ENCODE results near the gene ACOT4. TPM values are rescaled to one million over a fixed set of nuclear protein-coding genes. Genes with fewer than 3 reads are reported as not detected.
A peak's percentile ranks its signal among the peaks of the same experiment; 100 is the strongest.
"Not testable (repeated sequence)": the region's sequence is repeated elsewhere in the genome, so short reads cannot be mapped to it uniquely, and the experiment has no call there.

ACOT4 gene
- total RNA-seq, 2 experiments from 2014 or later: 1.0 to 1.2 TPM

DNA sequence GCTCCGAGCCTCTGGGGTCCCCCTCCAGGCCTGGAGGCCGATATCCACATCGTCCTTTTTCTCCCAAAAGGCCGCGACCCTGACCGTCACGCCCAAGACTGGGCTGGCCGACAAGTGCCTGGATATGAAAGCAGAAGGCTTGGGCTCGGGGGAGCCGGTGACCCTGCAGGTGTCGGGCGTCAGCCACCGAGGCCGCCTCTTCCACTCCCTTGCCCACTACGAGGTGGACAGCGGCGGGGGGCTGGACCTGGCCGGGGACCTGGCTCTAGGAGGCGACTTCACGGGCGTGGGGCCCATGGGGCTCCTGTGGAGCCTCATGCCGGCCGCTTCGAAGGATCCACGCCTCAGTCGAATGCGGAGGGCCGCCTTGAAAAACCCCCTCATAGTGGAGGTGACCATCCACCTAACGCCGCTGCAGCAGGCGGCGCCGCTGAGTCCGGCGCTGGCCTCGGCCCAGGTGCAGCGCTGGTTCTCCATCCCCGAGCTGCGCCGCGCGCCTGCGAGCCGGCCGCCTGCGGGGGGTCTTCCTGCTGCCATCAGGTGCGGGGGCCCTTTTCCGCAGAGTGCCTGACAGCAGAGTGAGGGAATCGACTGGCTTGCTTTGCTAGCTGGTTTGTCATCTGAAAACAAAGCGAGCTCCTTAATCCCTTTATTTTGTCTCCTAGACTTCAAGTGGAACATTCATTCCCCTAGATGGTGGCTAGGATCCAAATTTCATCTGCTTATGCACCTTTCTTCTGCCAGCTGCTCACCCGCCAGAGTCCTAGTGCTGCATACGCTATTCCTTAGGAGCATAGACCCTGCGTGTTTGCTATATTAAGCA lies 42.5 kb downstream of the ACOT4 start:
- CTCF ChIA-PET: interaction anchor here (1.2 kb wide), 1 partner anchor 125 kb away, joined by 3 read pairs; no protein-coding TSS in a partner anchor

DNA sequence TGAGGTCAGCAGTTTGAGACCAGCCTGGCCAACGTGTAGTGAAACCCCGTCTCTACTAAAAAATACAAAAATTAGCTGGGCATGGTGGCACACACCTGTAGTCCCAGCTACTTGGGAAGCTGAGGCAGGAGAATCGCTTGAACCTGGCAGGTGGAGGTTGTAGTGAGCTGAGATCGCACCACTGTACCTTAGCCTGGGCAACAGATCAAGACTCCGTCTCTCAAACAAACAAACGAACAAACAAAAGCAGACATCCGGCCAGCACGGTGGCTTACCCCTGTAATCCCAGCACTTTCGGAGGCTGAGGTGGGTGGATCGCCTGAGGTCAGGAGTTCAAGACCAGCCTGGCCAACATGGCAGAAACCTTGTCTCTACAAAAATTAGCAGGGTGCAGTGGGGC lies 44.7 kb downstream of the ACOT4 start:
- H3K36me3 Mint-ChIP-seq (ENCODE audit: low read depth); H3K9me3 Mint-ChIP-seq; H3K9me3 ChIP-seq (ENCODE audit: control insufficient read depth in 1 of 2, insufficient read depth in 1 of 2, low read length in 2 of 2); H3K4me1 Mint-ChIP-seq (ENCODE audit: low read depth); H3K4me3 ChIP-seq (ENCODE audit: low read length); CTCF ChIA-PET; intact Hi-C loops (cut with DNase I, micrococcal nuclease); H3K27ac ChIP-seq (ENCODE audit: low read depth in 1 of 2, low read length in 2 of 2); H3K27me3 ChIP-seq (ENCODE audit: control insufficient read depth in 1 of 2, insufficient read depth in 2 of 2, low read length in 2 of 2); H3K4me3 Mint-ChIP-seq; H3K27ac Mint-ChIP-seq; DNase-seq; ATAC-seq (ENCODE audit: poor library complexity); POLR2A ChIA-PET; H3K27me3 Mint-ChIP-seq; H3K36me3 ChIP-seq (ENCODE audit: insufficient read depth, low read length): not testable (repeated sequence)
- H3K4me1 ChIP-seq (ENCODE audit: insufficient read depth, low read length): peaks cover 14% of the 10 kb centered on the region

More for the DNA sequence above, 42.5 kb downstream of the ACOT4 start:
- TF ChIP-seq, protein P1, sequence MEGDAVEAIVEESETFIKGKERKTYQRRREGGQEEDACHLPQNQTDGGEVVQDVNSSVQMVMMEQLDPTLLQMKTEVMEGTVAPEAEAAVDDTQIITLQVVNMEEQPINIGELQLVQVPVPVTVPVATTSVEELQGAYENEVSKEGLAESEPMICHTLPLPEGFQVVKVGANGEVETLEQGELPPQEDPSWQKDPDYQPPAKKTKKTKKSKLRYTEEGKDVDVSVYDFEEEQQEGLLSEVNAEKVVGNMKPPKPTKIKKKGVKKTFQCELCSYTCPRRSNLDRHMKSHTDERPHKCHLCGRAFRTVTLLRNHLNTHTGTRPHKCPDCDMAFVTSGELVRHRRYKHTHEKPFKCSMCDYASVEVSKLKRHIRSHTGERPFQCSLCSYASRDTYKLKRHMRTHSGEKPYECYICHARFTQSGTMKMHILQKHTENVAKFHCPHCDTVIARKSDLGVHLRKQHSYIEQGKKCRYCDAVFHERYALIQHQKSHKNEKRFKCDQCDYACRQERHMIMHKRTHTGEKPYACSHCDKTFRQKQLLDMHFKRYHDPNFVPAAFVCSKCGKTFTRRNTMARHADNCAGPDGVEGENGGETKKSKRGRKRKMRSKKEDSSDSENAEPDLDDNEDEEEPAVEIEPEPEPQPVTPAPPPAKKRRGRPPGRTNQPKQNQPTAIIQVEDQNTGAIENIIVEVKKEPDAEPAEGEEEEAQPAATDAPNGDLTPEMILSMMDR (IDR thresholded peaks at IDR 0.05): no peak
- H3K36me3 Mint-ChIP-seq (ENCODE audit: low read depth): no peaks in the 10 kb centered on the region
- ATAC-seq (ENCODE audit: poor library complexity) (no peak), DNase-seq (peak in 3 of 14 experiments; percentile 10 to 34 (median 13))
- Histone ChIP-seq H3K27ac (ENCODE audit: low read depth in 1 of 2, low read length in 2 of 2) (no peak overlapping the region), H3K27me3 (ENCODE audit: control insufficient read depth in 1 of 2, insufficient read depth in 2 of 2, low read length in 2 of 2) (peaks cover 0 to 10% of the 10 kb centered on the region in 2 experiments), H3K4me1 (ENCODE audit: insufficient read depth, low read length) (peaks cover 14% of the 10 kb centered on the region), H3K9me3 (ENCODE audit: control insufficient read depth in 1 of 2, insufficient read depth in 1 of 2, low read length in 2 of 2) (no peaks in the 10 kb centered on the region), H3K4me3 (ENCODE audit: low read length) (peak overlapping the region; percentile 57), H3K36me3 (ENCODE audit: insufficient read depth, low read length) (no peaks in the 10 kb centered on the region)
- H3K27me3 Mint-ChIP-seq: peaks cover 10% of the 10 kb centered on the region
- no peaks in the 10 kb centered on the region for H3K9me3 Mint-ChIP-seq
- peak overlapping the region; percentile 83 for H3K4me3 Mint-ChIP-seq
- H3K27ac Mint-ChIP-seq: no peak overlapping the region
- H3K4me1 Mint-ChIP-seq (ENCODE audit: low read depth): peaks cover 5% of the 10 kb centered on the region
- intact Hi-C loops (cut with DNase I, micrococcal nuclease): loop anchor here in 1 of 2 experiments (5.0 kb wide), 1 partner anchor 337 kb away; no protein-coding TSS in a partner anchor
- POLR2A ChIA-PET: interaction anchor here (0.9 to 2.1 kb wide), 4 partner anchors 11 to 65 kb away, joined by 4 to 7 read pairs (median 6); partner anchors contain the start of genes ACOT2, ACOT6 and DNAL1

DNA sequence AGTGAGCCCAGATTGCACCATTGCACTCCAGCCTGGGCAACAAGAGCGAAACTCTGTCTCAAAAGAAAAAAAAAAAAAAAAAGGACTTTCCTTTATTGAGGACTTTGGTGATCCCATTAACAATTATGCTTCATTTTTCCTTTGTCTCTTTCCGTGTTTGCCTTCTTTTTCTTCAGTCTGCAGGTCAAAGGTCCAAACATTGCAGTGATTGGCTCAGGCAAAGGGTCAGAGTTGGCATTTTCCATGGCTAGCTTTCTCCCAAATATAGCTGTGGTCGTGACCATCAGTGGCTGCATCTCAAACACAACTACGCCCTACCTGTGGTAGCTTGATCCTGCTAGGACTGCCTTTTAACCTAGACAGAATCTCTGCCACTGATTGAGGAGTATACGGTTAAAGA lies 46.2 kb downstream of the ACOT4 start:
- peaks cover 5% of the 10 kb centered on the region for H3K4me1 Mint-ChIP-seq (ENCODE audit: low read depth)
- no peak overlapping the region for H3K4me3 Mint-ChIP-seq
- Histone ChIP-seq H3K4me3 (ENCODE audit: low read length) (no peak overlapping the region), H3K9me3 (ENCODE audit: control insufficient read depth in 1 of 2, insufficient read depth in 1 of 2, low read length in 2 of 2) (no peaks in the 10 kb centered on the region), H3K36me3 (ENCODE audit: insufficient read depth, low read length) (no peaks in the 10 kb centered on the region), H3K27ac (ENCODE audit: low read depth in 1 of 2, low read length in 2 of 2) (no peak overlapping the region), H3K4me1 (ENCODE audit: insufficient read depth, low read length) (peaks cover 14% of the 10 kb centered on the region), H3K27me3 (ENCODE audit: control insufficient read depth in 1 of 2, insufficient read depth in 2 of 2, low read length in 2 of 2) (peaks cover 0 to 10% of the 10 kb centered on the region in 2 experiments)
- TF ChIP-seq, protein P1 (IDR thresholded peaks at IDR 0.05): no peak
- ChIA-PET POLR2A (no interaction called here), CTCF (interaction anchor here (0.6 kb wide), 1 partner anchor 41 kb away, joined by 3 read pairs; no protein-coding TSS in a partner anchor)
- DNase-seq (no peak), ATAC-seq (ENCODE audit: poor library complexity) (no peak)
- H3K36me3 Mint-ChIP-seq (ENCODE audit: low read depth): no peaks in the 10 kb centered on the region
- intact Hi-C loops (cut with DNase I, micrococcal nuclease): no loop called here
- H3K9me3 Mint-ChIP-seq: no peaks in the 10 kb centered on the region
- peaks cover 10% of the 10 kb centered on the region for H3K27me3 Mint-ChIP-seq
- no peak overlapping the region for H3K27ac Mint-ChIP-seq
